Vagina (tissue), 2 donors: ENCODE results near the gene ABL1.

ENCODE experiments used
- POLR2A ChIP-seq, 2 donors: fragments of 450-650 bp; IDR thresholded peaks; one replicate each; pipeline ENCODE4 v1.6.1; 2017; ENCODE audit warnings: antibody characterized with exemption in 2 of 2, mild to moderate bottlenecking in 2 of 2, moderate library complexity in 2 of 2
- POLR2AphosphoS5 ChIP-seq, 2 donors: sonication (generic); formaldehyde crosslinking; IDR thresholded peaks; one replicate each; pipeline ENCODE4 v1.9.0; 2017; ENCODE audit warnings: antibody characterized with exemption in 2 of 2, mild to moderate bottlenecking in 2 of 2, low read depth in 1 of 2; ENCODE audit not compliant: insufficient read depth in 1 of 2
- TF ChIP-seq, protein P1 (sequence below), 3 experiments: fragments of 450-650 bp in 2 of 3; fragments of 200-600 bp in 1 of 3; sonication (generic) in 1 of 3; IDR thresholded peaks; one replicate each; pipeline ENCODE4 v1.5.1; 2017 to 2019; ENCODE audit warnings: antibody characterized with exemption in 3 of 3, mild to moderate bottlenecking in 2 of 3, moderate library complexity in 2 of 3

DNA sequence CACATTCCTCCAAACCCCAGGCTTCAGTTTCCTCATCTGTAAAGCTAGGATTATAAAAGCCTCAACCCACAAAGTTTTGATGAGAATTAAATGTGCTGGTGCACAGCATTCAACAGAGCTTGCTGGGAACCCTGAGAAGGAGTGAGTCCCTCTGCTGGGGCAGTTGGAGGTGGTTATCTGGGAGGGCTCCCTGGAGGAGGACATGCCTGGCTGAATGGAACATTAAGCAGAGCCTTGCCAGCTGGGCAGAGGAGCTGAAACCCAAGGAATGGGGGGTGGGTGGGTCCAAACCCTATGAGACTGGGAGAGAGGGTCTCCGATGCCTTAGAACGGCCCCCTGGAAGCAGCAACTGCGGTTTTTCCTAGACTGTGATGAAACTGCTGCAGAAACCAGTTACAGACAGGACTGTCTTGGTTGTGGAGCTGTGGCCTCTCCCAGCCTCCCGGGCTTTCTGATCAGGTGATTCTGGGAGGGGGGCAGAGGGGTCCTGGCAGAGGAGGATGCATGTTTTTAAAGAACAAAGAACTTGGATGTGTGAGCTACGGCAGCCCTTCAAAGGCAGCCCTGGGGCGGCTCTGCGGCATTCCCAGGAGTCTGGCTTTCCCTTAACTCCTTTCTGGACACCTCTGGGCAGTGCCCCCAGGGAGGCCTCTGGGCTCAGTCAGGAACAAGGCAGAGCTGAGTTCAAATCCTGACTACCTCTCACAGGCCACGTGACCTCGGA is 83.2 kb downstream of the ABL1 start:
- no peak for TF ChIP-seq POLR2AphosphoS5 (IDR thresholded peaks at IDR 0.05; ENCODE audit: insufficient read depth in 1 of 2, low read depth in 1 of 2)
- TF ChIP-seq POLR2A (IDR thresholded peaks at IDR 0.05): no peak
- TF ChIP-seq, protein P1, sequence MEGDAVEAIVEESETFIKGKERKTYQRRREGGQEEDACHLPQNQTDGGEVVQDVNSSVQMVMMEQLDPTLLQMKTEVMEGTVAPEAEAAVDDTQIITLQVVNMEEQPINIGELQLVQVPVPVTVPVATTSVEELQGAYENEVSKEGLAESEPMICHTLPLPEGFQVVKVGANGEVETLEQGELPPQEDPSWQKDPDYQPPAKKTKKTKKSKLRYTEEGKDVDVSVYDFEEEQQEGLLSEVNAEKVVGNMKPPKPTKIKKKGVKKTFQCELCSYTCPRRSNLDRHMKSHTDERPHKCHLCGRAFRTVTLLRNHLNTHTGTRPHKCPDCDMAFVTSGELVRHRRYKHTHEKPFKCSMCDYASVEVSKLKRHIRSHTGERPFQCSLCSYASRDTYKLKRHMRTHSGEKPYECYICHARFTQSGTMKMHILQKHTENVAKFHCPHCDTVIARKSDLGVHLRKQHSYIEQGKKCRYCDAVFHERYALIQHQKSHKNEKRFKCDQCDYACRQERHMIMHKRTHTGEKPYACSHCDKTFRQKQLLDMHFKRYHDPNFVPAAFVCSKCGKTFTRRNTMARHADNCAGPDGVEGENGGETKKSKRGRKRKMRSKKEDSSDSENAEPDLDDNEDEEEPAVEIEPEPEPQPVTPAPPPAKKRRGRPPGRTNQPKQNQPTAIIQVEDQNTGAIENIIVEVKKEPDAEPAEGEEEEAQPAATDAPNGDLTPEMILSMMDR (IDR thresholded peaks at IDR 0.05): no peak
